SH-SY5Y (cell line): Measurements from ENCODE around the gene TACR2.

Experiments used
- GATA2 ChIP-seq: IDR thresholded peaks from 2 replicates; pipeline ENCODE4 v1.6.1; 2011; ENCODE audit warnings: mild to moderate bottlenecking, low read depth, low read length
- GATA3 ChIP-seq: IDR thresholded peaks from 2 replicates; pipeline ENCODE4 v1.6.1; 2011; ENCODE audit warnings: low read depth, mild to moderate bottlenecking, low read length, moderate library complexity

GRCh38 chr10:69356187-69356586, 60.5 kb downstream of the TACR2 start:
- TF ChIP-seq GATA3 = no peak
- no peak for TF ChIP-seq GATA2
